ENCODE results near the gene EXOC3L2. TPM values are rescaled to one million over a fixed set of nuclear protein-coding genes. Genes with fewer than 3 reads are reported as not detected.
"Not testable (repeated sequence)": the region's sequence is repeated elsewhere in the genome, so short reads cannot be mapped to it uniquely, and the experiment has no call there.

The EXOC3L2 gene
- total RNA-seq, 1 donor, result not detected

DNA sequence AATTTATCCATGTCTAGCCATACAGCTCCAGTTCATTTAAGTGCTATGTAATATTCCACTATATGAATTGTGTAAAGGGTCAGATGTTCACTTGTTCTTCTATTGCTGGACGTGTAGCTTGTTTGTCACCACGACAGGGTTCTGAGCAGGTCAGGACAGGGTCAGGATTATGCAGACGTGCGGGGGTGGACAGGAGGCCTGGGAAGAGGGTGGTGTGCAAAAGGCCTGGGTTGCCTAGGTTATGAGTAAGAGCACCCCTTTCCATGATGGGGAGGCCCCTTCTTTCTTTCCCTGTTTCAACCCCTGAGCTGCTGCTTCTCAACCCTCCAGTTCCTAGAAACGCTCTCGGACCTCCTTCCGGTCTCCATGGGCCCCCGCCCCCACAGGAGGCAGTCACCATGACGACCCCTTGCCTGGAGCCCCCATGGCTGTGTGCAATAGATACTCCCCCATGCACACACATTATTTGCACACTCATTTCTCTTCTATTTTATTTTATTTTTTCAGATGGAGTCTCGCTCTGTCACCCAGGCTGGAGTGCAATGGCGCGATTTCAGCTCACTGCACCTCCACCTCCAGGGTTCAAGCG is 2.0 kb downstream of the EXOC3L2 start:
- no peak overlapping the region for H3K4me3 ChIP-seq (ENCODE audit: low read depth, low read length)
- no peak for TF ChIP-seq CTCF (IDR thresholded peaks at IDR 0.05; ENCODE audit: insufficient read depth, low read depth, low read length)
- no peak for DNase-seq (ENCODE audit: low read depth)

DNA sequence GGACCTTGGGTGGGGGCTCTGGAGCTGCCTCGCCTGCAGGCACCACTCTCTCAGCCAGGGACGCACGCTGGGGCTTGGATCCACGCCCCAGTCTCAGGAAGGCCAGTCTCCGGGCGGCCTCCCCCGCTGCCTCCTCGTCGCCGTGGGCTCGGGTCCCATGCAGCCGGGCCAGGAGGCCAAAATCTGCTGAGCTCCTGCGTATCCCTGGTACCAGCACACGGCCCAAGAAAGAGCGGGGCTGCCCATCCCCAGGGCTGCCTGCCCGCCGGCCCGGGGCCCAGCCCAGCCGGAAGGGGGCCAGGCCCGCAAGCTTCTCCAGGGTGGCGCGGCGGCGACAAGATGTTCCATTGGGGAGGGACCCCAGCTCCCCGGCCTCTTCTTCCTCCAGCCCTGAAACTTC is 6.7 kb downstream of the EXOC3L2 start:
- no peak for TF ChIP-seq CTCF (IDR thresholded peaks at IDR 0.05; ENCODE audit: insufficient read depth, low read depth, low read length)
- no peak overlapping the region for H3K4me3 ChIP-seq (ENCODE audit: low read depth, low read length)
- no peak for DNase-seq (ENCODE audit: low read depth)

DNA sequence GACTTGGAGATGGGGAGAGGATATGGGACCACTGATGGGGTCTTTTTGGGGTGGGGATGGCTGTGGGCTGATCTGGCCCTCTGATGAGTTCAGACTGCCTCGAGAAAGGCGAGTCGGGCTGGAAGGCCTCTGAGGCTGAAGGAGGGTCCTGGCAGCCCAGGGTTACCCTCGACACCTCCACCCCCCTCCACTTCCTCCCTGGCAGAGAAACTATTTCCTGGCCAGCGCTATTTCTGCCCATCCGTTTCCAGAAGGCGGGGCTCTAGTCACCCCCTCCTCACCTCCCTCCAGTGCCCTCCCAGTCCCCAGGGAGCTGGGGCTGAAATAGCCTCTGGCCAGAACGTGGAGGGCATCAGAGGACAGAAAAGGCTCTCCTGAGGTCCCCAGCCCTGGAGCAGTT is 9.7 kb downstream of the EXOC3L2 start:
- DNase-seq (ENCODE audit: low read depth), result no peak
- H3K4me3 ChIP-seq (ENCODE audit: low read depth, low read length), result no peak overlapping the region
- no peak for TF ChIP-seq CTCF (IDR thresholded peaks at IDR 0.05; ENCODE audit: insufficient read depth, low read depth, low read length)

DNA sequence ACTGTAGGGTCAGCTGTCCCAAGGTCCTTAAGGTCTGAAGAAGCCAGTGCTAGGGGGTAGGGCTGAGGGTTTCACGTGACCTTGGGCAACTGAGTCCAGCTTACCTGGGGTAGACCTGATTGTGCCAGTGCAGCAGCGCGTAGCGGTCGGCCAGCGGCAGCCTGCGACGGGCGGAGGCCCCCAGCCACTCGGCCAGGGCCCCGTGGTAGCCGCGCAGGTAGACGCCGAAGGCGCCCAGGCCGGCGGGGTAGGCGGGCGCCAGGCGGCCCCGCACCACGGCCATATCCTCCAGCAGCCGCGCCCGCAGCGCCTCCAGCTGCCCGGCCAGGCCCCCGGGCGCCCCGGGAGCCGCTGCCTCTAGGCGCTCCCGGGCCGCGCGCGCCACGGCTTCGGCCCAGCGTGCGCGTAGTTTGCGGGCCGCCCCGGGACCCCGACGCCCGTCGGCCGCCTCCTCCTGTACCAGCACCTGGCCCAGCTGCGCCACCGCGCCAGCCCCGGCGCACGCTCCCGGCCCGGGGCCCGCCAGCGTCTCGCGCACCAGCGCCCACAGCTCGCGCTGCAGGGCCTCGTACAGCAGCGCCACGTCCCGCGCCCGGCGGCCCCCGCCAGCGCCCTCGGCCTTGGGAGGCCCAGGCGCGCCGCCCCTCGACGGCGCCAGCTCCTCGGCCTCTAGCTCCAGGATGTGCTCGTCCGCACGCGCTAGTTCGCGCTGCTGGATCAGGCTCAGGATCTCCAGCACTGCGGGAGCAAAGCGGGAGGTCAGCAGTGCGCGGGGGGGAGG is 10.9 kb downstream of the EXOC3L2 start:
- no peak for DNase-seq (ENCODE audit: low read depth)
- no peak for TF ChIP-seq CTCF (IDR thresholded peaks at IDR 0.05; ENCODE audit: insufficient read depth, low read depth, low read length)
- H3K4me3 ChIP-seq (ENCODE audit: low read depth, low read length), result no peak overlapping the region

- no peak for TF ChIP-seq CTCF (IDR thresholded peaks at IDR 0.05; ENCODE audit: insufficient read depth, low read depth, low read length)
- H3K4me3 ChIP-seq (ENCODE audit: low read depth, low read length), result no peak overlapping the region
- DNase-seq (ENCODE audit: low read depth), result no peak
These were observed 13.3 kb downstream of the EXOC3L2 start for GRCh38 chr19:45231891-45232290.

DNA sequence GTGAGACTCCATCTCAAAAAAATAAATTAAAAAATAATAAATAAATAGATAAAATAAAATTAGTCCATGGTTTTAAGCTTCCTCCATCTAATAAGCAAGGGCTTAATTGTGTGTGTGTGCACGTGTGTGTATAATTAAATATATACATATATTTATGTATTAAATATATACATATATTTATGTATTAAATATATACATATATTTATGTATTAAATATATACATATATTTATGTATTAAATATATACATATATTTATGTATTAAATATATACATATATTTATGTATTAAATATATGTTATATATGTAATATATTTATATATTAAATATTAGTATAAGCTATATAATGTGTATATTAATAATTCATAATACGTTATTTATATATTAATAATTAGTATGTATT is 16.2 kb downstream of the EXOC3L2 start:
- not testable (repeated sequence) for H3K4me3 ChIP-seq (ENCODE audit: low read depth, low read length); DNase-seq (ENCODE audit: low read depth)

- TF ChIP-seq CTCF (IDR thresholded peaks at IDR 0.05; ENCODE audit: insufficient read depth, low read depth, low read length), result no peak
- DNase-seq (ENCODE audit: low read depth), result no peak
- H3K4me3 ChIP-seq (ENCODE audit: low read depth, low read length), result no peak overlapping the region
These were observed 20.6 kb downstream of the EXOC3L2 start for GRCh38 chr19:45224645-45225044.
